Adipose tissue (tissue), 3 donors: ENCODE data around the gene UNC79. TPM values are rescaled to one million over a fixed set of nuclear protein-coding genes. Genes with fewer than 3 reads are reported as not detected.

ENCODE experiments used
- H3K27ac ChIP-seq: one replicate; pipeline ENCODE4 v1.5.1; 2013; ENCODE audit warnings: low read depth, low read length
- WGBS, 3 donors: extraction: QIAGEN DNeasy Blood & Tissue Kit; methylation state at CpG; one replicate each; pipeline ENCODE4 v1.1.7; 2013; 5-methylcytosine and 5-hydroxymethylcytosine counted together
- polyA plus RNA-seq, 3 donors: library from polyadenylated mRNA; stranded (reverse); fragments of 200-250 nt; gene quantifications; one replicate each; pipeline ENCODE4 v1.2.3, GENCODE V29; 2013
- donor health status: healthy with polysubstance abuse.
- donor health status: Bipolar disorder and iron deficiency.
- donor health status: healthy.

Gene UNC79
- polyA plus RNA-seq, 3 donors = 0.10 to 0.63 (median 0.11) TPM

DNA sequence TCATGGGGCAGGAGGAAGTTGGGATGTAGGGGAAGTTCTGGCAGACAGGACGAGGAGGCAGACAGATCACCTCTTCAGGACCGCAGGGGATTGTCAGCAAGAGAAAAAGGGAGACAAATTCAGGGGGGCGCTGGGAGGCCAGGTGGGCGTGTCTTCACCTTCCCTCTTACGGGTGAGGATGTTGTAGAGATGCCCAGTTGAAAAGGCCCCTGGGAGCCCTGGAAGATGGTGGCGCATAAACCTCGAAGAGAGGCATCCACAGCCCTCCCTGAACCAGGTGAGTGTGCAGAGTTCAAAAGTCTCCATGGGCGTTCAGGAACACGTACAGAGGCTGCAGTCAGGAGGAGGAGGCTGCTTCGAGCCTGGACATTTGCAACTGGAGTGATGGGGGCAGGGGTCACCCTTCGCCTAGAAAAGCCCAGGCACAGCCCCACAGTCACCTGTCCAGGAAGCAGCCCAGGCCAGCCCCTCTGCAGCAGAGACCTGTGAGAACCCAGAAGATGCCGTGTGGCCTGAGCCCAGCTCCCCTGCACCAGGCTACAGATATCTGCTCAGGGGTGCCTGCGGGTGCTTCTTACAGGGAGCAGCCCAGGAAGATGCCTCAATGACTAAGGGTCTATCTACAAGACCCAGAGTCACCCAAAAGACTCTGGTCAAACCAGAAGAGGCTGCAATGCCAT is 283.1 kb downstream of the UNC79 start:
- WGBS, 3 donors = 54 to 68% (median 59%) methylated on average over 13 of the region's 13 CpGs
- H3K27ac ChIP-seq = no peak overlapping the region

DNA sequence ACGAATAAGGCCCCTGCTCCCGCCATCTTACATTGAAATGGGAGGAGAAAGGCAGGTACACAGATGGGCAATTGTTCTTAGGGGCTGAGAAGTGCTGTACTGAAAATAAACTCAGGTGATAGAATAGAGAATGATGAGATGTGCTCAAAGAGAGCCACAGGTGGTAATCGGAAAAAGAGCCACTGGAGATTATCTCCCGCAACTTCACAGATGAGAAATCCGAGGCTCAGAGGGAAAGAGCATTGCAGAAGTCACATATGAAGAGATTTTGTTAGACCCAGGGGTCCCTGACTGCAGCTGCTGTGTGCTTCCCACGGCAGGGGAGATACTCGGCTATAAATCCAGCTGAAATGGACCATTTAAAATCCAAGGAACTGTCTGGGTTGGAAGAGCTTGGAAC is 283.9 kb downstream of the UNC79 start:
- WGBS, 3 donors = 51 to 73% (median 72%) methylated on average over 7 of the region's 7 CpGs

DNA sequence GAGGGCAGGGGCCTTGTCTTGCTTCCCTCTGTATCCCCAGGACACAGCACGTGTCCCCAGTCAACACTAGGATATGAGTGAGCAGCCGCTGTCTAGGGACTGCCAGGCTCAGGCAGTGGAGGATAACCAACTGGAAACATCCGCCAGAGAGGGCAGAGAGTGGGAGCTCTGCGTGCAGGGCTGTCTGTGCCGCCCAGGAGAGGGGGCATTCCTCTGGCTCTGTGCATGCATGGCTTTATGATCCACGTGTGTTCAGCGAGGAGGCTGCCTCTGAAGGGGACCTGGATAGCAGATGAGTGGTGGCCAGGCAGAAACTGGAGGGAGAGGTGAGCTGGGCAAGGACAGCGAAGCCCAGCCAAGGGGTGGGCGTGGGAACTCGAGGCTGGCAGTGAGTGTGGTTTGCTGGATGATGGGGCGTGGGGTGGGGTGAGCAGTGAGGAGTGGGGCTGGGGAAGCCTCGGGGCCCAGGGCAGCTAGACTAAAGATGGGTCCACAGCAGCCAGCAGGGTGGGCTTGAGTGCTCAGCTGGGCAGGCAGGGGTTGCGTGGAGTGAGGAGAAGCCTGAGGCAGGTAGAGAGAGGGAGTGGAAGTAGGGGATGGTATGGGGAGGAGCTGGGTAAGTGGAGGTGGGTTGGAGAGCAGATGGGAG is 284.7 kb downstream of the UNC79 start:
- no peak overlapping the region for H3K27ac ChIP-seq
- 67 to 77% (median 72%) methylated on average over 13 of the region's 13 CpGs for WGBS, 3 donors

More for the DNA sequence above, 283.9 kb downstream of the UNC79 start:
- no peak overlapping the region for H3K27ac ChIP-seq

DNA sequence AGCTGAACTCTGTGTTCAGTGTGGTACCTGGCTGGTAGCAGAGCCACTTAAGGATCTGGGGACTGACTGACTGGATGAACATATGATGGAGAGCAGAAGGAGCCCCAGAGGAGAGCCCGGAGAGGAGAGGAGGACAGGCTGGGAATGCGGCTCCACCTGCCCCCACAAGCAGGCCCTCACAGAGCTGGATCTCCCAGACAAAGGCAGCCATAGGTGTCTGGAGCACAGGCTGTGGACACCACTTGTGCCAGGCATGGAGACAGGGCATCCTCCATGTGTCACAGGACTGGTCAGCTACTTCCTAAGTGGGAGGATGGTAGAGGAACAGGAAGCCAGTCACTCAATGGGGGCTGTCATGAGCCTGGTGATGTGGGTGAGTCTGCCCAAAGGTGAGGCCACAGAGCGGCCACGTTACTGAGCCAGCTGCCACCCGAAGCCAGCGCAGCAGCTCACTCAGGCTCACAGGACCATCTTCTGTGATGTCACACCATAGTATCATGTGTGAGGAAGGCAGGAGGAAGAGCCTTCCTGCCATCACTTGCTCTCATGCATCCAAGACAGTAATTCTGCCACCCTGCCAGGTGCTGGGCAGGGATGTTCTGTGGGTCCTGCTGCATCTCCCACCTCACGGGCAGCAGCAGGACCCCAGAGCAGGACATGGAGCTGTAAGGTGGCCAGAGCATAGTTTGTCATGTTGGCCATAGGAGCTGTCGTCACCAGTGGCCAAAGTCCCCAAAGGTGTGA is 285.4 kb downstream of the UNC79 start:
- WGBS, 3 donors = 86 to 89% (median 88%) methylated on average over 8 of the region's 8 CpGs
- no peak overlapping the region for H3K27ac ChIP-seq

- H3K27ac ChIP-seq = no peak overlapping the region
- 84 to 89% (median 88%) methylated on average over 14 of the region's 14 CpGs for WGBS, 3 donors
These were observed 286.3 kb downstream of the UNC79 start for GRCh38 chr14:93716746-93717667.

GRCh38 chr14:93717668-93718320 is 287.1 kb downstream of the UNC79 start:
- WGBS, 3 donors = 83 to 89% (median 83%) methylated on average over 13 of the region's 13 CpGs
- no peak overlapping the region for H3K27ac ChIP-seq

- H3K27ac ChIP-seq = no peak overlapping the region
- 87 to 91% (median 87%) methylated on average over 3 of the region's 3 CpGs for WGBS, 3 donors
These were observed 288.5 kb downstream of the UNC79 start for GRCh38 chr14:93719256-93719655.

- WGBS, 3 donors = 85 to 89% (median 88%) methylated on average over 12 of the region's 12 CpGs
These were observed 289.5 kb downstream of the UNC79 start for GRCh38 chr14:93720076-93720815.

DNA sequence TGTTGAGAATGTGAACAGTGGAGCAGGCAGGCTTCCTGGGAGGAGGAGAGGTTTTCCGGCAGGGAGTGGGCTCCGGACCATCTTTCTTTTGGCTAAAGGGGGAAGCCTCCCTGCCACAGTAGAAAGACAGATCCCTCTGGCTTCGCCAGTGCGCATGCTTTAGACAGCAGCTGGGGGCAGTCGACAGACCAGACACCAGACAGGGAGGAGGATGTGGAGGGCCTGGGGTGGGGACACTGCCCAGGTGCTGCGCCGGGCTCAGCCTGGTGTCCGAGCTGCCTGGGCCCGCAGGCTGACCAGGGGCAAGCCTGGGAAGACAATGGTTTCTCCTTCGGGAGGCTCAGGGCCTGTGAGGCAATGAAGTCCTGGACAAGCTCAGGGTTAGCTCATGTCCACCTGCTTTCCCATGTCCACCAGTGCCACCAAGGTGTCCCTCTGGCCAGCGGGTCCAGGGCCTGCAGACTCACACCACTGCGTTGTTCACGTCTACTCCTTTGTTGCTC is 290.3 kb downstream of the UNC79 start:
- 85 to 91% (median 90%) methylated on average over 13 of the region's 13 CpGs for WGBS, 3 donors
- no peak overlapping the region for H3K27ac ChIP-seq

More at GRCh38 chr14:93720076-93720815, 289.5 kb downstream of the UNC79 start:
- no peak overlapping the region for H3K27ac ChIP-seq

DNA sequence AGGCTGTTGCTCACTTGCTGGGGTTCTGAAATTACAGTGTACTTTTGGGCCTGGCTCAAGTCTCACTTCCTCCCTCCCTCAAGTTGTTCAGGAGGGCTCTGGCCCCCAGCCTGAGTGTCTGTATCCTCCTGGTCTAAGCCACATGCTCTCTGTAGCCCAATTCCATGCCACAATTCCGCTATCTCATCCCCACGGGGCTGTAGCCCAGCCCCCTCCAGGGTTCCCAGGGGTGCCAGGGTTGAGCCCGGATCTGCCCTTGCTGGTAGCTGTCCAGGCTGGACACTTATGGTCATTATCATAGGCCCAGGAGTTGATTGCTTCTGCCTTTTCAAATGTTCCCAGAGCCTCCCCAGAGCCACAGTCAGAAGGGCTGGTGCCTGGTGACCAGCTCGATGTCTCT is 292.3 kb downstream of the UNC79 start:
- 67 to 85% (median 81%) methylated on average over 4 of the region's 4 CpGs for WGBS, 3 donors
- no peak overlapping the region for H3K27ac ChIP-seq

- H3K27ac ChIP-seq = no peak overlapping the region
- WGBS, 3 donors = 61 to 83% (median 79%) methylated on average over 21 of the region's 21 CpGs
These were observed 294.4 kb downstream of the UNC79 start for GRCh38 chr14:93725002-93725582.

- no peak overlapping the region for H3K27ac ChIP-seq
- 87 to 94% (median 91%) methylated on average over 3 to 9 of the region's 9 CpGs for WGBS, 3 donors
These were observed 295.3 kb downstream of the UNC79 start for GRCh38 chr14:93725993-93726392.

GRCh38 chr14:93727039-93727740 is 296.5 kb downstream of the UNC79 start:
- no peak overlapping the region for H3K27ac ChIP-seq
- 74 to 82% (median 81%) methylated on average over 23 of the region's 23 CpGs for WGBS, 3 donors

DNA sequence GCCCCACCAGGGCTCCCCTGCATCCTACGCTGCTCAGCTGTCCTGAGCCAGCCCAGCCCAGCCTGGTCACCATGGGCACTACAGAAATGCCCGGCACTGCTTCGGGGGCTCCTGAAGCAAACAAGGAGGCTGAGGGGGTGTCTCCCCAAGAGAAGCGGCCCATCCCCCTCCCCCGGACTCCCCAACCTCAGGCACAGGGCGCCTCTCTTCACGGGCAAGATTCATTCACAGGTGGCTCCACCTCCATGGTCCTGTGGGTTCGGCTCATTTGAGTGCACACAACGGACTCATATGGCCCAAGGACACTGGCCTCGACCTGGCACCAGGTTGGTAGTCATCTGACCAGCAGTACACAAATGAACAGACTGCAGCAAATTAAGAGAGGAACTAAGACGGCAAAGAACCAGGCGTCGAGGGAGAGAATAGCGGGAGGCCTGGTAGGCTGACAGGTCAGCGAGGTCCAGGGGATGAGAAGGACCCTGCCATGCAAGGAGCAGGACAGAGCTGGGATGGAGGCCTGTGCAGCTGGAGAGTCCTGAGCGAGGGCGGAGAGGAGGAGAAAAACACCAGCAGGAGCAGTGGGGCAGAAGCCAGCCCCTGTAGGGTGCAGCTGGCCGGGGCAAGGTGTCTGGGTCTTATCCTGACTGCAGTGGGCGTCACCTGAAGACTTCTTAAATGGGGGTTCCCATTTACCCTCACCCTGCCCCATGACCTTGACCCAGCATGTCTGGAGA is 297.3 kb downstream of the UNC79 start:
- WGBS, 3 donors = 85 to 93% (median 91%) methylated on average over 19 of the region's 19 CpGs
- H3K27ac ChIP-seq = no peak overlapping the region

DNA sequence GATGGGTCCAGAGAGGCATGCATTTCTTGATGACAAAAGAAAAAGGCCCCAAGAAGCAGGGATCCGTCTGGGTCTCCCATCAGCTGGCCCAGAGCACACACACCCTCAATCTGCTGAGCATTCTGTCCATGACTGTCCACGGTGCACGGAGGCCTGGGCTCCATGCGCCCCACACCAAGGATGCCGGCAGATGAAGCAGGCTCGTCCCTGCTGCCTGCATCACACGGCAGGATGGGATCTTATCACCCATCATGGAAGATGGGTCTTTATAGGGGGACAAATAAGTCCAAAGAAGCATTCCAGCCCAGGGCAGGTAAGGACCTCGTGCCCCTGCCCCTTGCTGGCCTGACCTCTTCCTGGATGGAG is 297.9 kb downstream of the UNC79 start:
- 86 to 92% (median 90%) methylated on average over 8 of the region's 8 CpGs for WGBS, 3 donors
- no peak overlapping the region for H3K27ac ChIP-seq

- WGBS, 3 donors = 81 to 89% (median 87%) methylated on average over 10 of the region's 10 CpGs
- no peak overlapping the region for H3K27ac ChIP-seq
These were observed 299.3 kb downstream of the UNC79 start for GRCh38 chr14:93729993-93730392.
